Panc1 (cell line): ENCODE results near the gene FAM168B. TPM values are rescaled to one million over a fixed set of nuclear protein-coding genes. Genes with fewer than 3 reads are reported as not detected.

Source experiments
- ATAC-seq: fragments of 200-7000 bp; cut with Tn5 transposase; 2 replicates; pipeline ENCODE4 v1.9.1; 2020; ENCODE audit warnings: mild to moderate bottlenecking, moderate library complexity
- BruUV-seq: library from RNA; stranded (reverse); fragments of 400-500 nt; replicated peaks from 2 replicates; lab custom pipeline; 2021; lab: Mats Ljungman, UMichigan
- CTCF ChIA-PET: fragments of 300-600 bp; sonication (Branson Sonifier 250); formaldehyde crosslinking; loops from one replicate; lab custom pipeline; 2022; ENCODE audit warnings: antibody characterized with exemption; lab: Charles Lee
- POLR2A ChIA-PET: fragments of 300-600 bp; sonication (Branson Sonifier 250); formaldehyde crosslinking; loops from one replicate; lab custom pipeline; 2022; ENCODE audit warnings: antibody characterized with exemption; lab: Charles Lee
- DNase-seq: peaks from one replicate; pipeline ENCODE4 v3.0.0-alpha.2; 2010; ENCODE audit warnings: low read depth, low spot score
- H3K27ac ChIP-seq: 2 replicates; pipeline ENCODE4 v1.5.1; 2011; ENCODE audit warnings: mild to moderate bottlenecking, low read length, inconsistent platforms
- H3K27me3 ChIP-seq: fragments of 200-500 bp; sonication (Bioruptor generic); 2 replicates; pipeline ENCODE4 v1.6.0; 2014; ENCODE audit warnings: low read length, inconsistent platforms; ENCODE audit not compliant: control insufficient read depth, insufficient read depth
- H3K36me3 ChIP-seq: fragments of 200-500 bp; sonication (Bioruptor generic); 2 replicates; pipeline ENCODE4 v1.5.1; 2014; ENCODE audit warnings: inconsistent platforms, mild to moderate bottlenecking, low read length, moderate library complexity; ENCODE audit not compliant: control insufficient read depth, insufficient read depth
- H3K4me1 ChIP-seq: 2 replicates; pipeline ENCODE4 v1.5.1; 2011; ENCODE audit warnings: inconsistent platforms, mild to moderate bottlenecking, low read length, moderate library complexity; ENCODE audit not compliant: control insufficient read depth, insufficient read depth
- H3K4me3 ChIP-seq, 2 experiments: 2 replicates each; pipeline ENCODE4 v1.5.1; 2011 to 2012; ENCODE audit warnings: low read depth in 2 of 2, low read length in 2 of 2, mild to moderate bottlenecking in 2 of 2, inconsistent platforms in 1 of 2, moderate library complexity in 1 of 2
- H3K9me3 ChIP-seq: fragments of 200-500 bp; sonication (Bioruptor generic); 2 replicates; pipeline ENCODE4 v1.5.1; 2014; ENCODE audit warnings: low read depth, mild to moderate bottlenecking, inconsistent platforms, low read length, moderate library complexity; ENCODE audit not compliant: control insufficient read depth, insufficient read depth
- POLR2AphosphoS5 ChIP-seq: IDR thresholded peaks from 2 replicates; pipeline ENCODE4 v1.6.1; 2012; ENCODE audit warnings: mild to moderate bottlenecking, low read depth, low read length, moderate library complexity
- SIN3A ChIP-seq: IDR thresholded peaks from 2 replicates; pipeline ENCODE4 v1.6.1; 2012; ENCODE audit warnings: low read depth, mild to moderate bottlenecking, low read length, moderate library complexity, borderline replicate concordance; ENCODE audit not compliant: insufficient read depth
- TCF7L2 ChIP-seq: IDR thresholded peaks from 2 replicates; pipeline ENCODE4 v1.6.1; 2011; ENCODE audit warnings: mild to moderate bottlenecking, low read depth, low read length, inconsistent platforms
- in situ Hi-C: cut with HindIII; loops from 2 replicates; pipeline ENCODE4 v1.10.0; 2016; ENCODE audit warnings: low sequenced_read_pairs, low pct_unique_long_range_greater_than_20kb
- intact Hi-C: fragments of 100-400 bp; cut with micrococcal nuclease; formaldehyde crosslinking; loops from one replicate; pipeline ENCODE4 v1.10.0; 2022; ENCODE audit not compliant: unreplicated experiment
- total RNA-seq: library from RNA; stranded (reverse); gene quantifications from one replicate; pipeline ENCODE4 v1.2.1, GENCODE V29; 2021; ENCODE audit not compliant: unreplicated experiment
- TF ChIP-seq, protein P1 (sequence below): fragments of 450-650 bp; IDR thresholded peaks from 2 replicates; pipeline ENCODE4 v1.5.1; 2017; ENCODE audit warnings: mild to moderate bottlenecking
- TF ChIP-seq, protein P2 (sequence below), 2 experiments: IDR thresholded peaks; 2 replicates each; pipeline ENCODE4 v1.6.1; 2011 to 2012; ENCODE audit warnings: low read depth in 2 of 2, control low read depth in 1 of 2, low read length in 1 of 2, mild to moderate bottlenecking in 1 of 2, moderate library complexity in 1 of 2; ENCODE audit not compliant: insufficient read depth in 1 of 2

FAM168B gene
- total RNA-seq, 1 experiment from 2014 or later = 137 TPM

DNA sequence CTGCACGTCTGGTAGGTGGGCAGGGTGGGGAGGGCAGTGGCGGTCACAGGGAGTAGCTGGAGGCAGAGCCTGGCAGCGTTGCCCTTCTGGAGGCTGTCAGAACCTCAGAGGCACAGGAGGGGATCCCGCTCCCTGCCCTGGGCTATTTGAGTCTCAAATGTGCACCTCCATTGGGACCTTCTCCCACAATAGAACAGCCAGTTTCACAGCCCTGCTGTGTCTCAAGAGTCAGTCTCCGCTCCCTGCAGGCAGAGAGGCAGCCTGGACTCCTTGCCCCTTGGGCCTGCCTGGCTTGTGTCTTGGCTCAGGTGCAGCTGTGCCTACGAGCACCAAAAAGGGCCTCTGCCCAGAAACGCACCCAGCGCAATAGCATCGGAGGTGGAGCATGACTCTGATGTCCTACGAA, 57.4 kb downstream of the FAM168B start:
- 0 out of 2 replicates have a peak, but pooled peaks have one; percentile 6 for ATAC-seq
- Histone ChIP-seq H3K4me3 (no peak overlapping the region), H3K27ac (no peak overlapping the region), H3K27me3 (no peaks in the 10 kb centered on the region), H3K4me1 (no peaks in the 10 kb centered on the region), H3K36me3 (no peaks in the 10 kb centered on the region), H3K9me3 (no peaks in the 10 kb centered on the region)
- POLR2A ChIA-PET = no interaction called here
- intact Hi-C loops = no loop called here
- CTCF ChIA-PET = no interaction called here
- no peak for DNase-seq
- in situ Hi-C loops = no loop called here
- TF ChIP-seq, protein P1, sequence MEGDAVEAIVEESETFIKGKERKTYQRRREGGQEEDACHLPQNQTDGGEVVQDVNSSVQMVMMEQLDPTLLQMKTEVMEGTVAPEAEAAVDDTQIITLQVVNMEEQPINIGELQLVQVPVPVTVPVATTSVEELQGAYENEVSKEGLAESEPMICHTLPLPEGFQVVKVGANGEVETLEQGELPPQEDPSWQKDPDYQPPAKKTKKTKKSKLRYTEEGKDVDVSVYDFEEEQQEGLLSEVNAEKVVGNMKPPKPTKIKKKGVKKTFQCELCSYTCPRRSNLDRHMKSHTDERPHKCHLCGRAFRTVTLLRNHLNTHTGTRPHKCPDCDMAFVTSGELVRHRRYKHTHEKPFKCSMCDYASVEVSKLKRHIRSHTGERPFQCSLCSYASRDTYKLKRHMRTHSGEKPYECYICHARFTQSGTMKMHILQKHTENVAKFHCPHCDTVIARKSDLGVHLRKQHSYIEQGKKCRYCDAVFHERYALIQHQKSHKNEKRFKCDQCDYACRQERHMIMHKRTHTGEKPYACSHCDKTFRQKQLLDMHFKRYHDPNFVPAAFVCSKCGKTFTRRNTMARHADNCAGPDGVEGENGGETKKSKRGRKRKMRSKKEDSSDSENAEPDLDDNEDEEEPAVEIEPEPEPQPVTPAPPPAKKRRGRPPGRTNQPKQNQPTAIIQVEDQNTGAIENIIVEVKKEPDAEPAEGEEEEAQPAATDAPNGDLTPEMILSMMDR = no peak
- TF ChIP-seq SIN3A (no peak), POLR2AphosphoS5 (no peak)
- no TSS peak for BruUV-seq

DNA sequence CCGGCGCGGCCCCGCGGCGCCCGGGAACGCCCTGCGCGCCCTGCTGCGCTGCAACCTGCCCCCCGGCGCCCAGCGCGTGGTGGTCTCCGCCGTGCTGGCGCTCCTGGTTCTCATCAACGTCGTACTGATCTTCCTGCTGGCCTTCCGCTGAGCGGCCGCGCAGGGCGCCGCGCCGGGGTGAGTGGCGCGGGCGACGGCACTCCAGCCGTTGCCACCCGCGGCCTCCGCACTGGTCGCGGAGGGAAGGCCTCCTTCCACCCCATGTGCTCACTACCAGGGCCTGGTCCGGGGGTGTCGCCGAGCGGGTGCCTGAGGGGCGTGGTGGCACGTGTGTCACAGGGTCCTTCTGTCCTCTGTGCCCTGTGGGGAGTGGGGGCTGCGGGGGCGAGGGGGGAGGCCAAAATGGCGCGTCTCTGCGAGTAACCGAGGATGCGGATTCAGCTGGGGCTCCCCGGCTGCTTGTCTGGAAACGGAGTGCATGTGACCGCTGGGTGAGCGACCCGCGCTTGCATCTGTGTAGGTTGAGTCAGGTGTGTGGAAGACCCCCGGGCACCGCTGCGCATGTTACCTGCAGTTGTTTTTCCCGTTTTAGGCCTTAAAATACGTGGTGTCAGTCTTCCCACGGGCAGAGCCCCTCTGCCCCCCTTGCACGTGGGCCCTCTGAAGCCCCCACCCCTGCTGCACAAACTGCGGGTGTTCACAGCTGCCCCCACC, 58.0 kb downstream of the FAM168B start:
- peak overlapping the region in 1 of 2 experiments; percentile 18; a peak in 1 of 4 replicates for H3K4me3 ChIP-seq
- no peaks in the 10 kb centered on the region for H3K27me3 ChIP-seq

More for the DNA sequence above, 58.0 kb downstream of the FAM168B start:
- TF ChIP-seq TCF7L2 = no peak
- TF ChIP-seq, protein P1 = no peak
- TF ChIP-seq, protein P2, sequence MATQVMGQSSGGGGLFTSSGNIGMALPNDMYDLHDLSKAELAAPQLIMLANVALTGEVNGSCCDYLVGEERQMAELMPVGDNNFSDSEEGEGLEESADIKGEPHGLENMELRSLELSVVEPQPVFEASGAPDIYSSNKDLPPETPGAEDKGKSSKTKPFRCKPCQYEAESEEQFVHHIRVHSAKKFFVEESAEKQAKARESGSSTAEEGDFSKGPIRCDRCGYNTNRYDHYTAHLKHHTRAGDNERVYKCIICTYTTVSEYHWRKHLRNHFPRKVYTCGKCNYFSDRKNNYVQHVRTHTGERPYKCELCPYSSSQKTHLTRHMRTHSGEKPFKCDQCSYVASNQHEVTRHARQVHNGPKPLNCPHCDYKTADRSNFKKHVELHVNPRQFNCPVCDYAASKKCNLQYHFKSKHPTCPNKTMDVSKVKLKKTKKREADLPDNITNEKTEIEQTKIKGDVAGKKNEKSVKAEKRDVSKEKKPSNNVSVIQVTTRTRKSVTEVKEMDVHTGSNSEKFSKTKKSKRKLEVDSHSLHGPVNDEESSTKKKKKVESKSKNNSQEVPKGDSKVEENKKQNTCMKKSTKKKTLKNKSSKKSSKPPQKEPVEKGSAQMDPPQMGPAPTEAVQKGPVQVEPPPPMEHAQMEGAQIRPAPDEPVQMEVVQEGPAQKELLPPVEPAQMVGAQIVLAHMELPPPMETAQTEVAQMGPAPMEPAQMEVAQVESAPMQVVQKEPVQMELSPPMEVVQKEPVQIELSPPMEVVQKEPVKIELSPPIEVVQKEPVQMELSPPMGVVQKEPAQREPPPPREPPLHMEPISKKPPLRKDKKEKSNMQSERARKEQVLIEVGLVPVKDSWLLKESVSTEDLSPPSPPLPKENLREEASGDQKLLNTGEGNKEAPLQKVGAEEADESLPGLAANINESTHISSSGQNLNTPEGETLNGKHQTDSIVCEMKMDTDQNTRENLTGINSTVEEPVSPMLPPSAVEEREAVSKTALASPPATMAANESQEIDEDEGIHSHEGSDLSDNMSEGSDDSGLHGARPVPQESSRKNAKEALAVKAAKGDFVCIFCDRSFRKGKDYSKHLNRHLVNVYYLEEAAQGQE (IDR thresholded peaks at IDR 0.05; ENCODE audit: insufficient read depth in 1 of 2, low read depth in 2 of 2, low read length in 1 of 2) = no peak
- TF ChIP-seq POLR2AphosphoS5 = no peak
- no peak for TF ChIP-seq SIN3A
- H3K9me3 ChIP-seq = no peaks in the 10 kb centered on the region
- H3K27ac ChIP-seq = no peak overlapping the region
- no peaks in the 10 kb centered on the region for H3K36me3 ChIP-seq
- H3K4me1 ChIP-seq = no peaks in the 10 kb centered on the region
- intact Hi-C loops (no loop called here), in situ Hi-C loops (no loop called here)
- POLR2A ChIA-PET = no interaction called here
- DNase-seq (no peak), ATAC-seq (no peak)
- no TSS peak for BruUV-seq
- CTCF ChIA-PET = no interaction called here
